ENCODE measurements around the gene NCS1.

DNA sequence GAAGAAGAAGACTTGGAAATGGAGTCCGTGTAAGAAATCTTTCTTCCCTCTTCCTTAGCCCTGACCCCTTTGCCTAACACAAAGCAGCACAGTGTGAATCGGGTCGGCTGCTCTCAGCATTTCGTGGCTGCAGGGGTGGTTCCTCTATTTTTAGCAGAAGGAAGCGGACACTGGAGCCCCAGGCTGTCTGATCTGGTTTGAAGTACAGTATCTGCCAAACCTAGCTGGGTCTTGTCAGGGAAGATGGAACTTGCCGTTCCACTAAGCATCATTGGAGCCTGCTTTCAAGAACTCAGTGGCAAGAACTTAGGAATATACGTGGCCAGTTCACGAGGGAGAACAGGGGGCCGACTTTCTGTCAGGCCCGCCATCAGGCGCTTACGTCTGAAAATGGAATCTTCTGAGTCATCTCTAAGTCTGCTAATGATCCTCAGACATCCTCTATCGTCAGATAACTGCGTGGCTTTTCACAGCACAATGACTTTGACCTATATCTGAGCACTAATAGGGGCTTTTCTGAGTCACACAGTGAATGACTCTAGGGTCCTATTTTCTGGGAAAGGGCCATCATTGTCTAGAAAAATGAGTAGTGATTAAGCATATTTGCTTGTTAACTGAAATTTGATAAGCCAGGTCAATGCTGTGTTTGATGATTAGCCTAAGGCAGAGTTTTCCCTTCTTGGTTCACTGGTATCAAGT is 43.3 kb upstream of the NCS1 start:
- TF ChIP-seq SIN3A (IDR thresholded peaks at IDR 0.05; ENCODE audit: borderline replicate concordance, insufficient read depth, low read length) (no peak), TAF1 (IDR thresholded peaks at IDR 0.05; ENCODE audit: borderline replicate concordance, insufficient read depth, low read length) (no peak)
- TF ChIP-seq, protein P1, sequence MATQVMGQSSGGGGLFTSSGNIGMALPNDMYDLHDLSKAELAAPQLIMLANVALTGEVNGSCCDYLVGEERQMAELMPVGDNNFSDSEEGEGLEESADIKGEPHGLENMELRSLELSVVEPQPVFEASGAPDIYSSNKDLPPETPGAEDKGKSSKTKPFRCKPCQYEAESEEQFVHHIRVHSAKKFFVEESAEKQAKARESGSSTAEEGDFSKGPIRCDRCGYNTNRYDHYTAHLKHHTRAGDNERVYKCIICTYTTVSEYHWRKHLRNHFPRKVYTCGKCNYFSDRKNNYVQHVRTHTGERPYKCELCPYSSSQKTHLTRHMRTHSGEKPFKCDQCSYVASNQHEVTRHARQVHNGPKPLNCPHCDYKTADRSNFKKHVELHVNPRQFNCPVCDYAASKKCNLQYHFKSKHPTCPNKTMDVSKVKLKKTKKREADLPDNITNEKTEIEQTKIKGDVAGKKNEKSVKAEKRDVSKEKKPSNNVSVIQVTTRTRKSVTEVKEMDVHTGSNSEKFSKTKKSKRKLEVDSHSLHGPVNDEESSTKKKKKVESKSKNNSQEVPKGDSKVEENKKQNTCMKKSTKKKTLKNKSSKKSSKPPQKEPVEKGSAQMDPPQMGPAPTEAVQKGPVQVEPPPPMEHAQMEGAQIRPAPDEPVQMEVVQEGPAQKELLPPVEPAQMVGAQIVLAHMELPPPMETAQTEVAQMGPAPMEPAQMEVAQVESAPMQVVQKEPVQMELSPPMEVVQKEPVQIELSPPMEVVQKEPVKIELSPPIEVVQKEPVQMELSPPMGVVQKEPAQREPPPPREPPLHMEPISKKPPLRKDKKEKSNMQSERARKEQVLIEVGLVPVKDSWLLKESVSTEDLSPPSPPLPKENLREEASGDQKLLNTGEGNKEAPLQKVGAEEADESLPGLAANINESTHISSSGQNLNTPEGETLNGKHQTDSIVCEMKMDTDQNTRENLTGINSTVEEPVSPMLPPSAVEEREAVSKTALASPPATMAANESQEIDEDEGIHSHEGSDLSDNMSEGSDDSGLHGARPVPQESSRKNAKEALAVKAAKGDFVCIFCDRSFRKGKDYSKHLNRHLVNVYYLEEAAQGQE (IDR thresholded peaks at IDR 0.05; ENCODE audit: insufficient read depth in 1 of 2, low read depth in 2 of 2, low read length in 2 of 2), result no peak
